ENCODE measurements around the gene AGAP4.
"Not testable (repeated sequence)": the region's sequence is repeated elsewhere in the genome, so short reads cannot be mapped to it uniquely, and the experiment has no call there.

Gene AGAP4

DNA sequence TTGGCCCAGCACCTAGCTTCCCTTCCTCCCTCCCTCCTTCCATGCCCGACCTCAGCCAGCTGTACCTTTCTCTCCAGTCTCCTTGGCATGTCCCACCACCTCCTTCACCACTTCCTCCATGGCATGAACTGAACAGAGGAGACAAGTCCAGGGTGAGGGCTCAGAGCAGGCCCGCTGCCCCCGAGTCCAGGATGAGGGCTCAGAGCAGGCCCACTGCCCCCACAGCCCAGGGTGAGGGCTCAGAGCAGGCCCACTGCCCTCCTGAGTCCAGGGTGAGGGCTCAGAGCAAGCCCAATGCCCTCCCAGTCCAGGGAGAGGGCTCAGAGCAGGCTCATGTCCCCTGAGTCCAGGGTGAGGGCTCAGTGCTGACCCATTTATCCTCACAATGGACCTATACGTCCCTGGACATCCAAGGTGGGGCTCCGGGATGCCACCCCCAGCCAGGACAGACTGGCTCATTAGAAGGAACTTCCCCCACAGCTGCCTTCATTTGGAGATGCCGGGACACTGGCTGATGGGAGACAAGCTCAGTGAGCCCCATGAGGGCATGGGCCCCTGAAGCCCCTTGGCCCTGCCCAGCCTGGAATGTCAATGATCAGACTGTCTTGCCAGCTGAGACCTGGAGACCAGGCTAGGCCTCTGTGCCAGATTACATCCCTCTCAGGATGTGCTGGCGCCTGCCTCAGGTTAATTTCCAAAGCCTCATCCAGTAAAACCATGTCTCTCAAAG lies 30.0 kb downstream of the AGAP4 start:
- H3K27ac ChIP-seq = no peak overlapping the region
- TF ChIP-seq, protein P1, sequence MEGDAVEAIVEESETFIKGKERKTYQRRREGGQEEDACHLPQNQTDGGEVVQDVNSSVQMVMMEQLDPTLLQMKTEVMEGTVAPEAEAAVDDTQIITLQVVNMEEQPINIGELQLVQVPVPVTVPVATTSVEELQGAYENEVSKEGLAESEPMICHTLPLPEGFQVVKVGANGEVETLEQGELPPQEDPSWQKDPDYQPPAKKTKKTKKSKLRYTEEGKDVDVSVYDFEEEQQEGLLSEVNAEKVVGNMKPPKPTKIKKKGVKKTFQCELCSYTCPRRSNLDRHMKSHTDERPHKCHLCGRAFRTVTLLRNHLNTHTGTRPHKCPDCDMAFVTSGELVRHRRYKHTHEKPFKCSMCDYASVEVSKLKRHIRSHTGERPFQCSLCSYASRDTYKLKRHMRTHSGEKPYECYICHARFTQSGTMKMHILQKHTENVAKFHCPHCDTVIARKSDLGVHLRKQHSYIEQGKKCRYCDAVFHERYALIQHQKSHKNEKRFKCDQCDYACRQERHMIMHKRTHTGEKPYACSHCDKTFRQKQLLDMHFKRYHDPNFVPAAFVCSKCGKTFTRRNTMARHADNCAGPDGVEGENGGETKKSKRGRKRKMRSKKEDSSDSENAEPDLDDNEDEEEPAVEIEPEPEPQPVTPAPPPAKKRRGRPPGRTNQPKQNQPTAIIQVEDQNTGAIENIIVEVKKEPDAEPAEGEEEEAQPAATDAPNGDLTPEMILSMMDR (conservative IDR thresholded peaks at IDR 0.05) = no peak
- no peak for TF ChIP-seq ZFX (IDR thresholded peaks at IDR 0.05)

DNA sequence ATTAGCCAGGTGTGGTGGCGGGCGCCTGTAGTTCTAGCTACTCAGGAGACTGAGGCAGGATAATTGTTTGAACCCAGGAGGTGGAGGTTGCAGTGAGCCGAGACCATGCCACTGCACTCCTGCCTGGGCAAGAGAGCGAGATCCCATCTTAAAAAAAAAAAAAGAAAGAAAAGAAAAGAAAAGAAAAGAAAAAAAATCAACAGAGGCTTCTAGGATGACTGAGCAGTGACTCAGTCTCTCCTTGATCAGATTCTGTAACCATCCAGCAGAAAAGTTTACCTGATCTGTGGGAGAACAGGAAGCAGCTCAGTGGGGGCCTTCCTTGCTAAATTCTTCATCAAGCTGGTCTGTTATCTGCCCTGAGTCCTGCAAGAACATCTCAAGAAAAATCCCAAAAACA lies 33.2 kb downstream of the AGAP4 start:
- H3K27ac ChIP-seq = not testable (repeated sequence)

DNA sequence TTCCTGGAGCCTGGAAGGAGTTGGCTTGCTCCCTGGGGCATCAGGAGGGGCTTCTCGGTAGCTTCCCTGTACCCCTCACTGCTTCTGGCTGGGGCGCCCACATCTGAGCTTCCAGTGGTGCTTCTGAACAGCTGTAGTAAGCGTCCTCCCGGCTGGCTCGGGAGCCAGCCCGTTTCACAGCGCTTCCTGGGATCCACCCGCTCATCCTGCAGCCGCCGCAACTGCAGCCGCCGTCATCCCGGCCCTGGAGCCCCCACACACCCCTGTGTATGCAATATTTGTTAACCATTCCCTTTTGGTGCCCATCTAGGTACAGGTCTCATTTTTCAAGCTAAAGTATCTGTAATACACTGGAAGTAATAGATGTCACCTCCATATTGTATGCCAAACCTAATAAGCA lies 34.3 kb downstream of the AGAP4 start:
- not testable (repeated sequence) for H3K27ac ChIP-seq

DNA sequence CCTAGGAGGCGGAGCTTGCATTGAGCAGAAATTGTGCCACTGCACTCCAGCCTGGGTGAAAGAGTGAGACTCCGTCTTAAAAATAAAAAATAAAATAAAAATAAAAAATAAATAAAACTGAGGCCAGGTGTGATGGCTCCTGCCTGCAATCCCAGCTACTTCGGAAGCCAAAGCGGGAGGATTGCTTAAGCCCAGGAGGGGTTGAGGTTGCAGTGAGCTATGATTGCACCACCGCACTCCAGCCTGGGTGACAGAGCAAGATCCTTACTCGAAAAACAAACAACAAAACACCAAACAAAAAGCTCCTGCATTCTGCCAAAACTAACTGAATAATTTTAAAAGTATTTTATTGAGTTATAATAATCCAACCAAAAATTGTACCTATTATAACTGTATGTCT lies 36.2 kb downstream of the AGAP4 start:
- no peak overlapping the region for H3K27ac ChIP-seq
- TF ChIP-seq ZFX (IDR thresholded peaks at IDR 0.05) = no peak
- TF ChIP-seq, protein P1 (conservative IDR thresholded peaks at IDR 0.05) = no peak

DNA sequence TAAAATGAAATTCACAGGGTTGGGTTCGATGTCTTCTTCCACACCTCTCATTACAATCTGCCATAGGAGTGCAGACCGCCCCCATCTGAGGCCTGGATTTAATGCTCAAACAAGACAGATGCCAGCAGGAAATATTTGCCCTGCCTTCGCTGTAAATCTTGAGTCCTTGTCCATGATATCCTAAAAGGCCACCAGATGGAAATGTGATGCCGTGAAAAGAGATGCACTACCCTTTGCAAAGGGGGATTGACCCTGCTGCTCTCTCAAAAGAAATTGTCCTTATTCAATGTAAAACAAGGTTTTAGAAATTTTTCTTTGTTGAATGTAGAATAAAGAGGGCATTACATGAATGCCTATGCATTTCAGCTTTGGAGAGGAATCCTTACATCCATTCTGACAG lies 37.5 kb downstream of the AGAP4 start:
- no peak overlapping the region for H3K27ac ChIP-seq
- TF ChIP-seq, protein P1 (conservative IDR thresholded peaks at IDR 0.05) = no peak
- no peak for TF ChIP-seq ZFX (IDR thresholded peaks at IDR 0.05)

DNA sequence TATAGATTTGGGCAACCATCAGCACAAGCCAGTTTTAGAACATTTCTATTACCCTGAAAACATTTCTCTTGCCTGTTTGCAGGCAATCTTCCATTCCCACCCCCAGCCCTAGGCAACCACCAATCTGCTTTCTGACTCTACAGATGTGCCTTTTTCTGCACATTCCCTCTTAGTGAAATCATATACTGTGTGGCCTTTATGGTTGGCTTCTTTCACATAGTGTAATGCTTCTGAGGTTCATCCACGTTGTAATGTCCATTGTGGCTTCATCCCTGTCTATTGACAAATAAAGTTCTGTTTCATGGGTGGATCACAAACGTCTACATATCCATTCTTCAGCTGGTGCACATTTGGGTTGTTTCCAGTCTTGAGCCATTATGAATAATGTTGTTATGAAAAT lies 42.3 kb downstream of the AGAP4 start:
- not testable (repeated sequence) for H3K27ac ChIP-seq

DNA sequence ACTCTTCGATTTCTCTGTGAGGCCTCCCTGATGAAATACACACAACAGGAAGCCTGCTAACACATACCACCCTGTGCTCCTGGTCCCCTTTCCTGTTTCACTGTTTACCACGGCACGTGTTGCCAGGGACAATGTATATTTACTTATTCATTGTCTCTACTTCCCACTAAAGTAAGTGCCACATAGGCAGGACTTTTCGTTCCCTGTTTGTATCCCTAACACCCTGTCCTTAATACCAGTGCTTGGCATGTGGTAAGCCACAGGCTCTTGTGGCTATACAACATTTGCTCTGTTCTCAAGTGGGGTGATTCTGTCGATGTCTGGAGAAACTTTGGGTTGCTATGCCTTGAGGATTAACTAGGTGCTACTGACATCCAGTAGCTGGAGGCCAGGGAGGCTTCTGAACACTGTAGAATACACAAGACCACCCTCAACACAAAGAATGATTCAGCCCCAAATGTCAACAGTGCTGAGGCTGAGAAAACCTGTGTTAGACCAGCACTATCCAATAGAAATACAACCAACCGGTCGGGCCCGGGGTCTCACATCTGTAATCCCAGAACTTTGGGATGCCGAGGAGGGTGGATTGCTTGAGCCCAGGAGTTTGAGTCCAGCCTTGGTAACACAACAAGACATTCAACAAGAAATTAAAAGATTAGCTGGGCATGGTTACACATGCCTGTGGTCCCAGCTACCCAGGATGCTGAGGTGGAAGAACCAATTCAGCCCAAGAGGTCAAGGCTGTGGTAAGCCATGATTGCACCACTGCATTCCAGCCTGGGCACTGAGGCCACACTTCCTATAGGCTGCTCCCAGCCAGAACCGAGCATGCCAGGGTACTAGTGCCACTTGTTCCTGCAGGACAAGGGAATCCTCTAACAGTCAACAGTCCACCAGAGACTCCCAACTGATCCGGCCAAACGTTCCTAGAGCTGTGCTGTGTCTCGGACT lies 44.0 kb downstream of the AGAP4 start:
- H3K27ac ChIP-seq = not testable (repeated sequence)

DNA sequence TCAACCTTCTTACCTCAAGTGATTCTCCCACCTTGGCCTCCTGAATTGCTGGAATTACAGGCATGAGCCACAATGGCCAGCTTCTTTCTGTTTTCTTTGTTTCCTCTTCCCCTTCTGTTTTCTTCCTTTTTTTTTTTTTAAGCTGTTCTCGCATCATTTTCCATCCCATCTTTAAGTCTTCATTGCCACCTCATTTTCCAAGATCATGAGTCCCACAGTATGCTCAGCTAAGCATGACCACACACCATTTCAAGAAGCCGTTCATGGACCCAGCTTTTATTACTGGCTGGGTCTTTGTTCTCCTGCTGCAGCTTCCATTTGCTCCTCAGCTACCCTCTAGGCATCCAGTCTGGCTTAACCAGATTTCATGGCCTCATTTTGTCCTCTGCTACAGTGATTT lies 52.5 kb downstream of the AGAP4 start:
- H3K27ac ChIP-seq = not testable (repeated sequence)

DNA sequence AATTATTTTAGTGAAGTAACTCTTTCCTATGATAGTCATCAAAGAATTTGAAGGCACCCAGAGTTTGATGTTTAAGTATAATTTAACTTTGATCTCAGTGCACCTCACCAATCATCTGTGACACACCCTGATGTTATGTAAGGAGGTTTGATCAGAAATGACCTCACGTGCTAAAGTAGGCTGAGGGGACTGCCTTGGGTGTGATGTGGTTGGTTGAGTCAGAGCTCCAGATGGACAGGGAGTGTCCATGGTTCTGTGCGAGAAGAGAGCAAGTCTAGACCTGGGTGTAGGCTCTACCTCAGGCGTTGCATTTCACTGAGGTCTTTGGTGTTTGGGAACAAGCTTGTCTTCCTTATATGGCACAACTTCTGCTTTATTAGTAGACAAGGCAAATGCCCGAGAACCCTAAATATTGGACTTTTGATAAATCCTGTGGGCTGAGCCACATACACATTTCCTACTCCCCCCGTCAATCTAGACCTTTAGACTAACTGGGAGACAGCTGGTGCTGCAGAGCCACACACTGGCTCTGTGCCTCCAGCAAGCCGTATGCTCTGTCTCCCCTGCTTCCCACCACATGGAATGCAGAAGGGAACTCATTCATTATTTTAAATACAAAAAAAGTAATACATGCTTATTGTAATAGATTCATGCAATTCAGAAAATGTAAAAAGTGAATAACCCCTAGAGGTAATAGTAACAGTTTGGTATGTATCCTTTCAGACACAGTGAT lies 56.4 kb downstream of the AGAP4 start:
- H3K27ac ChIP-seq = not testable (repeated sequence)

DNA sequence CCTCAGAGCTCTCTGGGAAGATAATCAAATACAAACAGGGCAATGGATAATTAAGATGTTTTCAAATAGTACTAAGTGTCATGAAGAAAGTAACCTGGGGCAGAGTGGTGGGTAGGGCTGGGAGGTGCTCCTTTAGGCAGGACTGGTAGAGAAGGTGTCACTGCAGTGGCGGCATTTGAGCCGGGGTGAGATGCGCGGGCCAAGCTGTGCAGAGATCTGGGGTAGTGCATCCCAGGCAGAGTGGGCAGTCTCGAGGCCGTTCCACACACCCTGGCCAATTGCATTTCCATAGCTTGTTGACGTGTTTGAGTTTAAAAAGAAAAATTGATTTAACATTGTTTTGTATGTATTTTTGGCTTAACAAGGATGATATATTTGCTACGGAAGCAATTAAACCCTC lies 57.3 kb downstream of the AGAP4 start:
- H3K27ac ChIP-seq = not testable (repeated sequence)

DNA sequence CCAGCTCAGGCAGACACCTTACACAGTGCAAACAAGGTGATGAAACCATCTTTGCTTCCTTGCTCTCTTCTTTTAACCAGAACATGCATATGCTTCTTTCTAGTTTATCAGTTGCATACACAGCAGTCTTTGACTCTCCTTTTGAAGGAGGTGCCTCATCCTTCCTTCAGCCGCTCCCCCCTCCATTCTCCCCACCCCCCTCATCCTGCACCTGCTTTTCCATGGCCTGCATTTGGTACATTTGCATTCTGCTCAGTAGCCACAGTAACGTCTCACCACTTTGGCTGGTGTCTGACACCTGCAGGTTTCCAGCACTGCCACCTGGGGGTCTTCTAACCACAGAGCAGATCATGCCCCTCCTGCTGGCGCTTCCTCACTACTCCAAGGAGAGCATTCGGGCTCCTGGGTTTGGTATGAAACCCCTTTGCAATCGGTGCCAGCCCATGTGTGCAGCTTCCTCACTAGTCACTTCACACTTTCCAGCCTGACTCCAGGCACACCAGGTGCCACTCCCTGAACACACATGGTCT lies 60.0 kb downstream of the AGAP4 start:
- not testable (repeated sequence) for H3K27ac ChIP-seq

DNA sequence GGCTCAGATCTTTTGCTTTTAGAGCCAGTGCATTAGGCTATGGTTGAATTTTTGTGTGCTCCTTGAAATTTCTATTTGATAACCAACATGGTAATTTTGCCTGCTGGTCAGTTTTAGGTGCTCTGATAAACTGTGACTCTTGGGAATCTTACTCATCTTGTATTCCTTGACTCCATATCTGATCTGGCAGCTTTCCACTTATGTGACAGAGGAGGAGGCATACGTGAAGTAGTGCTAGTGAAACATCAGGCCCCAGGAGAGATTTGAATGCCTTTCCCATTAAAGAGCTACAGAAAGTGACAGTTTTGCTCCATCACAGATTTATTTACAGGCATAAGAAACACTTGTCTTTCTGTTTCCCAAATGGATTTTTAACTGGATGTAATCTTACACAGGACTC lies 61.1 kb downstream of the AGAP4 start:
- H3K27ac ChIP-seq = not testable (repeated sequence)
